K562 (cell line): Measurements from ENCODE around the gene EXOC4. TPM values are rescaled to one million over a fixed set of nuclear protein-coding genes. Genes with fewer than 3 reads are reported as not detected.

ENCODE experiments used
- DEAF1 ChIP-seq: fragments of 450-650 bp; formaldehyde crosslinking; IDR thresholded peaks from 2 replicates; pipeline ENCODE4 v1.4.0; 2020; ENCODE audit warnings: mild to moderate bottlenecking, moderate library complexity
- ESRRA ChIP-seq: fragments of 450-650 bp; IDR thresholded peaks from 2 replicates; pipeline ENCODE4 v1.6.1; 2014; ENCODE audit warnings: low read depth, mild to moderate bottlenecking, moderate library complexity, borderline replicate concordance
- ETV6 ChIP-seq, 3 experiments: fragments of 150-350 bp in 1 of 3; sonication (generic) in 1 of 3; formaldehyde crosslinking in 1 of 3; IDR thresholded peaks; 2 replicates each; pipeline versions ENCODE4 v1.6.1 to v1.8.0; 2014 to 2022; ENCODE audit warnings: borderline replicate concordance in 2 of 3, low read depth in 2 of 3, antibody characterized with exemption in 1 of 3, low read length in 1 of 3, mild to moderate bottlenecking in 1 of 3, missing genetic modification reagents in 1 of 3
- FOXA3 ChIP-seq, 2 experiments: fragments of 450-650 bp in 1 of 2; sonication (generic) in 1 of 2; formaldehyde crosslinking; IDR thresholded peaks in 1 of 2; conservative IDR thresholded peaks in 1 of 2; 2 replicates each; pipeline versions ENCODE4 v1.4.0 to v1.8.0; 2020 to 2022; ENCODE audit warnings: mild to moderate bottlenecking in 2 of 2, missing genetic modification reagents in 1 of 2
- FOXK2 ChIP-seq, 2 experiments: fragments of 450-650 bp; IDR thresholded peaks in 1 of 2; conservative IDR thresholded peaks in 1 of 2; 2 replicates each; pipeline ENCODE4 v1.6.1; 2016; ENCODE audit warnings: low read depth in 2 of 2, mild to moderate bottlenecking in 1 of 2
- HCFC1 ChIP-seq: IDR thresholded peaks from 2 replicates; pipeline ENCODE4 v1.6.1; 2012; ENCODE audit warnings: low read depth, low read length, improper control_type of control experiment
- POLR2H ChIP-seq: IDR thresholded peaks from 2 replicates; pipeline ENCODE4 v1.6.1; 2016; ENCODE audit warnings: missing genetic modification characterization, low read depth, mild to moderate bottlenecking, control low read depth, missing compliant biosample characterization, moderate library complexity
- PTBP1 ChIP-seq: fragments of 200-400 bp; formaldehyde crosslinking; IDR thresholded peaks from 2 replicates; pipeline ENCODE4 v1.6.1; 2017; ENCODE audit warnings: low read depth, low read length
- RBM34 ChIP-seq: fragments of 200-400 bp; formaldehyde crosslinking; IDR thresholded peaks from 2 replicates; pipeline ENCODE4 v1.6.1; 2018; ENCODE audit warnings: low read length, borderline replicate concordance; ENCODE audit not compliant: insufficient read depth
- SMAD1 ChIP-seq: fragments of 150-350 bp; IDR thresholded peaks from 2 replicates; pipeline ENCODE4 v1.6.1; 2014; ENCODE audit warnings: low read length, low read depth; ENCODE audit not compliant: partially characterized antibody
- TEAD4 ChIP-seq, 2 experiments: sonication (generic) in 1 of 2; formaldehyde crosslinking in 1 of 2; IDR thresholded peaks; 2 replicates each; pipeline versions ENCODE4 v1.6.1 to v1.8.0; 2012 to 2022; ENCODE audit warnings: borderline replicate concordance in 1 of 2, inconsistent platforms in 1 of 2, low read length in 1 of 2, mild to moderate bottlenecking in 1 of 2, missing genetic modification reagents in 1 of 2
- TSHZ1 ChIP-seq: fragments of 250-450 bp; sonication (Bioruptor Pico); IDR thresholded peaks from 2 replicates; pipeline ENCODE4 v1.4.0; 2020; ENCODE audit warnings: mild to moderate bottlenecking, moderate library complexity
- ZZZ3 ChIP-seq: fragments of 450-650 bp; IDR thresholded peaks from 2 replicates; pipeline ENCODE4 v1.6.1; 2016; ENCODE audit warnings: antibody characterized with exemption, mild to moderate bottlenecking, moderate library complexity
- polyA plus RNA-seq, 8 experiments: library from polyadenylated mRNA; depleted of rRNA in 4 of 8; stranded (reverse) in 5 of 8; unstranded in 3 of 8; fragments of >200 nt; fragmentation: Nextera tagmentation in 2 of 8; fragmentation: Illumina TruSeq in 1 of 8; extraction: Ambion mirVana in 2 of 8; extraction: Trizol in 1 of 8; gene quantifications; 2 replicates each; pipeline versions ENCODE4 v1.2.1 to v1.2.3, GENCODE V29; 2011 to 2014; ENCODE audit warnings: inconsistent platforms in 1 of 8, missing spikeins in 1 of 8
- total RNA-seq, 7 experiments: library from RNA; depleted of rRNA in 6 of 7; stranded (reverse); fragments of >200 nt in 6 of 7; fragmentation: Illumina TruSeq in 2 of 7; extraction: Trizol in 2 of 7; gene quantifications; 2 replicates each; pipeline versions ENCODE4 v1.2.1 to v1.2.3, GENCODE V29; 2011 to 2021; ENCODE audit warnings: low replicate concordance in 1 of 7

The EXOC4 gene
- total and polyA plus RNA-seq, 9 of the 15 experiments (the other 6 are each of a cell fraction or from before 2014, with no cell fraction given): 18.5 to 73.1 (median 46.6) TPM

DNA sequence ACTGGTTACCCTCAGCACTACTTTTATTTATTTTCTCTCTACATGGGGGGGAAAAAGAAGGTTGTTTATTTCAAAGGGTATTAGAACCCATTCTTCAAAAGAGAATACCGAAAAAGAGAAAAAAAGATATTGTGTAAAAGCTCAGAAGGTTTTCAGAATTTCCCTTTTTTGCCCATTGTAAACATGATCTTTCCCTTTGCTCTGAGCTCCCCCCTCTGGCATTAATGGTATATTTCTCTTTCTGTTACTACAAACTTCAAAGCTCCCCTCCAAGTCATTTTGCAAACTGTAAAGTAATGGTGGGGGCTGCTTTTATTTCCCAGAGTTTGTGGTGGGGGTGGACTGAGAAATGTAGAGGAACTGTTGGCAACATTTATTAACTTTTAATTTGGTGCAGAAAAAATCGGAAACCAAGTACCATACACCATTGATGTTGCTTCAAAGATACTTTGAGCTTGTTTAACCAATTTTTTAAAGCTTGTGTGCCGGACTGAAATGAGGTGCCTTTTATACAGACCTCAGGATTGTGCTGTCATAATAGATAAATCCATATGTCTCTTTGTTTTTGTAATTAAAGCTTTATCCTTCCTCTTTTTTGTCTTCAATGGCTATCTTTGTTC, 181.5 kb downstream of the EXOC4 start (continued):
- no peak for TF ChIP-seq TEAD4 (IDR thresholded peaks at IDR 0.05; ENCODE audit: low read length)
- TF ChIP-seq TEAD4 (CRISPR knock-in tag; IDR thresholded peaks at IDR 0.05; ENCODE audit: borderline replicate concordance): no peak
- TF ChIP-seq ZZZ3: no peak
- no peak for TF ChIP-seq POLR2H
- no peak for TF ChIP-seq SMAD1
- TF ChIP-seq ETV6 (IDR thresholded peaks at IDR 0.05; ENCODE audit: borderline replicate concordance in 1 of 2, low read depth in 2 of 2, low read length in 1 of 2): no peak
- TF ChIP-seq ETV6 (CRISPR knock-in tag; IDR thresholded peaks at IDR 0.05; ENCODE audit: borderline replicate concordance): no peak
- no peak for TF ChIP-seq ESRRA
- peak; percentile 86 to 87 for TF ChIP-seq FOXK2 (conservative IDR thresholded peaks at IDR 0.05 in 1 of 2, IDR thresholded peaks at IDR 0.05 in 1 of 2; ENCODE audit: low read depth in 2 of 2)
- TF ChIP-seq HCFC1: no peak
- no peak for TF ChIP-seq PTBP1
- peak; percentile 81 for TF ChIP-seq DEAF1 (CRISPR knock-in tag)
- peak in 1 of 2 experiments; percentile 88; a peak in 2 of 4 replicates for TF ChIP-seq FOXA3 (CRISPR knock-in tag; conservative IDR thresholded peaks at IDR 0.05 in 1 of 2, IDR thresholded peaks at IDR 0.05 in 1 of 2)
- TF ChIP-seq RBM34: no peak
- no peak for TF ChIP-seq TSHZ1 (CRISPR knock-in tag)
